SW480 (cell line): ENCODE results near the gene PAX5.
"Not testable (repeated sequence)": the region's sequence is repeated elsewhere in the genome, so short reads cannot be mapped to it uniquely, and the experiment has no call there.

Source experiments
- DNase-seq: peaks from one replicate; pipeline ENCODE4 v3.0.0-alpha.2; 2016; ENCODE audit warnings: low spot score

The PAX5 gene

GRCh38 chr9:37033682-37034304 is at the start of gene PAX5:
TSS of gene PAX5 (minus strand) at chr9:37034268. CDS start at chr9:37034031, 237 bp downstream.
- DNase-seq, result no peak

- no peak for DNase-seq
Observed at GRCh38 chr9:37083654-37084053, 49.6 kb upstream of the PAX5 start.

- DNase-seq, result no peak
Observed at GRCh38 chr9:37082214-37082765, 48.2 kb upstream of the PAX5 start.

- not testable (repeated sequence) for DNase-seq
Observed at GRCh38 chr9:37081507-37081906, 47.4 kb upstream of the PAX5 start.

- DNase-seq, result not testable (repeated sequence)
Observed at GRCh38 chr9:37080165-37080628, 46.1 kb upstream of the PAX5 start.

GRCh38 chr9:37079370-37080164 is 45.5 kb upstream of the PAX5 start:
- DNase-seq, result peak; percentile 92

- not testable (repeated sequence) for DNase-seq
Observed at GRCh38 chr9:37074790-37075189, 40.7 kb upstream of the PAX5 start.

GRCh38 chr9:37066139-37066725 is 32.2 kb upstream of the PAX5 start:
- DNase-seq, result no peak

GRCh38 chr9:37062336-37062735 is 28.3 kb upstream of the PAX5 start:
- no peak for DNase-seq

- DNase-seq, result no peak
Observed at GRCh38 chr9:37061768-37062167, 27.7 kb upstream of the PAX5 start.

GRCh38 chr9:37060833-37061232 is 26.8 kb upstream of the PAX5 start:
- no peak for DNase-seq

- DNase-seq, result no peak
Observed at GRCh38 chr9:37056046-37056920, 22.2 kb upstream of the PAX5 start.

- DNase-seq, result not testable (repeated sequence)
Observed at GRCh38 chr9:37054363-37054720, 20.3 kb upstream of the PAX5 start.

- DNase-seq, result no peak
Observed at GRCh38 chr9:37053684-37054362, 19.8 kb upstream of the PAX5 start.

GRCh38 chr9:37046683-37047082 is 12.6 kb upstream of the PAX5 start:
- DNase-seq, result no peak

- no peak for DNase-seq
Observed at GRCh38 chr9:37042421-37042820, 8.4 kb upstream of the PAX5 start.

GRCh38 chr9:37040508-37041127 is 6.5 kb upstream of the PAX5 start:
- DNase-seq, result no peak

- DNase-seq, result no peak
Observed at GRCh38 chr9:37038943-37039464, 4.9 kb upstream of the PAX5 start.

- DNase-seq, result no peak
Observed at GRCh38 chr9:37038302-37038942, 4.4 kb upstream of the PAX5 start.
